Fibroblast of skin of left quadriceps (primary cell): ENCODE measurements around the gene PCDH17.

Experiments
- DNase-seq, 2 experiments: peaks; one replicate each; pipeline ENCODE4 v3.0.0-alpha.2; 2013; ENCODE audit warnings: low read depth in 2 of 2

PCDH17 gene

DNA sequence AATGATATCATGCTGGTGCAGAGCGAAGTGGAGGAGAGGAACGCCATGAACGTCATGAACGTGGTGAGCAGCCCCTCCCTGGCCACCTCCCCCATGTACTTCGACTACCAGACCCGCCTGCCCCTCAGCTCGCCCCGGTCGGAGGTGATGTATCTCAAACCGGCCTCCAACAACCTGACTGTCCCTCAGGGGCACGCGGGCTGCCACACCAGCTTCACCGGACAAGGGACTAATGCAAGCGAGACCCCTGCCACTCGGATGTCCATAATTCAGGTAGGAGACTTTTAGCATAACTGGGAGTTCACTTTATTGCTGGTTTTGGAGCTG, 3.3 kb downstream of the PCDH17 start:
- no peak for DNase-seq

GRCh38 chr13:57635541-57636085, 4.1 kb downstream of the PCDH17 start:
- no peak for DNase-seq

- DNase-seq, result no peak
Observed at GRCh38 chr13:57636816-57637215, 5.3 kb downstream of the PCDH17 start.

DNA sequence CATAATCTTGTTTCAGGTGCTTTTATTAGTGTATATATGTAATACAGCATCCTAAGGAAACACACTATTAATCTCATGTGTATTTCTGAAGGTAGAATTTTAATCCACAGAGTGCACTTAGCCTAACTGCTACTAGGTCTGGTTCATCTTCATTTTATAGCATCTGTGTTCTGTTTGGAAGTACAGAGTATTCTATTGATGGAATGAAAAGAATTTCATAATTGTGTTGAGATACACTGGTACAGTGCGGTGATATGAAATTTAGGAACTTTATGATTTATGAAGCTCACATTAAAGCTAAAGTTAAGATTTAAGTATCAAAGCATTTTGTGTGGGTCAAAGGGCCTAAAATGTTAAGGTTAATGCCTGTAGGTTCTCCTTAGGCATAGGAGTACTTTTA, 6.0 kb downstream of the PCDH17 start:
- DNase-seq, result no peak

DNA sequence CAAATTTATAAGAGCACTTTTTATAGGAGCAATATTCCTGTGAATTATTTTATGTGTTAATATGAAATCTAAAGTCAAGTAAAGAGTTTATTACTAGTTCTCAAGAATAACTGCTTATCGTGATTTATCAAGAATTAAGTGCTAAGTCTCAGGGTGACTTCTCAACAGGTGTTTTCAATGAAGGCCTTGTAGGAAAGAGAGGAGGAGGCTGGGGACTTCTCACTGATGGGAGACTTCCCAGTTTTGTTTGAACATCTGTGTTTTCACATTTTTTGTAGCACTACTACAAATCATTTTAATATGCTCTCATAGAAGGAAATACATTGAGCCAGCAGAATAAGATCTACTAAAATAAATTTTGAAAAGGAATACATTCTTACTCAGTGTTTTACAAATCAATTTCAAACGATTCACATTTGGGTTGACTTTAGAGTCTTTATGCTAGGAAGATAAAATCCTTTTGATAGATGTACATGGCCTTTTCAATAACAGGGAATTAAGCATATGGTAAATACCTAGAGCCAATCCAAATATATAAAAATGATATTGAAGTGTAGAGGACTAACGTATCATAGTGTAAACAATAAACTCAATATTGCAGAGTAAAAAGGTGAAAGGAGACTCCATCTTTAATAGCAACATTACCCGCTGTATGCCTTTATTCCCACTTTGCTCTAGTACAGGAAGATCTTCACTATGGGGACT, 6.8 kb downstream of the PCDH17 start:
- DNase-seq, result no peak

- no peak for DNase-seq
Observed at GRCh38 chr13:57640607-57641006, 9.1 kb downstream of the PCDH17 start.

- no peak for DNase-seq
Observed at GRCh38 chr13:57641051-57641450, 9.5 kb downstream of the PCDH17 start.

- DNase-seq, result no peak
Observed at GRCh38 chr13:57644106-57644505, 12.6 kb downstream of the PCDH17 start.

DNA sequence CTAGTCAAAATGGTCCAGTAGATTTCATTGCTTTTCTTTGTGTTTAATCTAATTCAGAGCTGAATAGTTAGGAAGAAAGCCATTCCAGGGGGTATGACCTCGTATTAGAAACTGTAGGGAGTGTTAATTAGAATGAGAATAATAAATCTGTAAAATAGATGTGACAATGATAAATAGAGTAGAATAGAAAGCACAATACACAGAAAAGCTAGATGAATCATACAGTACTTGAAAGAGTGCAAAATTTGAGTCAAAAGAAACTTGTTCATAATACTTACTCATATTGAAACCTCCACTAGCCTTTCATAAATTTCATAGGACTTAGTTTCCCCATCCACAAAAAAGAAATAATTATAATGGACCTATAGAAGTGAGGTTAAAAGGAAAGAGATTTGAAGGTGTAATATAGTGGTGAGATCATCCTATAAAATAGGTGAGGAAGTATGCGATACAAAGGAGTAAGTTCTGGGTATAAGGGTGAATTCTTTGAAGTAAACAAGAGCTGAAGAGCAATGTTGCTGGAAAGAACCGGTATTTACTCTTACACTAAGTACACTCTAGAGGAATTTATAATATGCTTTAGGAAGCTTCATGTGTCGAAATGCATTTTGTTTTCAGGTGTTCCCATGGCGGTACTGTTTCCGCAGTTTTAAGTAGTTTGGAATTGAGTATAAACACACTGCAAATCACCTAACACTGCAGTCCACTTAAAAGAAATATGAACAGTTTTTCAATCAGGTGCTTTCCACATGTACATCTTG, 21.9 kb downstream of the PCDH17 start:
- no peak for DNase-seq

DNA sequence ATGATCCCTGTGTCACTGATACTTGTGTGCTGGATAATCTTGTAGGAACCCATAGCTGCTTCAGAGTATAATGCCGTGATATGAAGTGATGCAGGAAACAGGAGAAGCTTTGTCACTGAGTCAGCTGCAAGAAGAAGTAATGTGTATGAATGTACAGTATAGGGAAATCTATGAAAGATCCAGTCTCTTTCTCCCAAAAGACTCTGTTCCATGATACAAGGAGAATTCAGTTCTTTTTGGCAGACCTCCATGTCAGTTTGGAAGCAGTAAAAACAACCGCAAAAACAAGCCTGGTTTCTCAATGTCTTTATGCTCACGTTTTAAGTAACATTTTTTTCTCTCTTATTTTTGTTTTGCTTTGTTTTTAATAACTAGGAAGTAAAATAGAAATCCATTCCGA, 33.9 kb downstream of the PCDH17 start:
- DNase-seq, result peak; percentile 9 to 13

DNA sequence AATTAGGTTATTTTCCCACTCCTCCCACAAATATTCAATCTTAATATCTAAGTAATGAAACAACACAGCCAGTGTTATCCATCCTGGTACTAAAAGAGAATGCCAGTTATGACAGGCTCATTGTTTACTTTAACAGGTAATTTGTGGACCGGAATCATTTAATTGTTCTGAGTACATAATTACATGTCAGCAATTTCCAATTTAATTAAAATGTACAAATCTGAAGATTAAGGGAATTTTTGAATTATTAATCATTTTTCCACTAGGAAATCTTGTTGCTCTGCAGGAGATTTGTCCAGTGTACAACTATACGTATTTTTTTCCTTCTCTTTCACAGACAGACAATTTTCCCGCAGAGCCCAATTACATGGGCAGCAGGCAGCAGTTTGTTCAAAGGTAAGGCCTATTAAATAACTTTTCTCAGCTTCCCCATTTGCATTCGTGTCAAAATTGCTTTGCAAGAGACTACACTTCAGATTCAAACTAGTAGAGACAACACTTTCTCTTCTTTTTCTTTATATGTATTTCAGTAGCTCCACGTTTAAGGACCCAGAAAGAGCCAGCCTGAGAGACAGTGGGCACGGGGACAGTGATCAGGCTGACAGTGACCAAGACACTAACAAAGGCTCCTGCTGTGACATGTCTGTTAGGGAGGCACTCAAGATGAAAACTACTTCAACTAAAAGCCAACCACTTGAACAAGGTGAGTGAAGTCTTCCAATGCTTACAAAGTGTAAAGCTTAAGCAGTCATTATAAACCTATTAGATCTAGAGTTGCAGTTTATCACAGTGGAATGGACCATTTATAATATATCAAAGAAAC, 34.8 kb downstream of the PCDH17 start:
- no peak for DNase-seq

GRCh38 chr13:57672168-57672567, 40.6 kb downstream of the PCDH17 start:
- DNase-seq, result no peak

GRCh38 chr13:57673197-57673596, 41.7 kb downstream of the PCDH17 start:
- DNase-seq, result no peak

DNA sequence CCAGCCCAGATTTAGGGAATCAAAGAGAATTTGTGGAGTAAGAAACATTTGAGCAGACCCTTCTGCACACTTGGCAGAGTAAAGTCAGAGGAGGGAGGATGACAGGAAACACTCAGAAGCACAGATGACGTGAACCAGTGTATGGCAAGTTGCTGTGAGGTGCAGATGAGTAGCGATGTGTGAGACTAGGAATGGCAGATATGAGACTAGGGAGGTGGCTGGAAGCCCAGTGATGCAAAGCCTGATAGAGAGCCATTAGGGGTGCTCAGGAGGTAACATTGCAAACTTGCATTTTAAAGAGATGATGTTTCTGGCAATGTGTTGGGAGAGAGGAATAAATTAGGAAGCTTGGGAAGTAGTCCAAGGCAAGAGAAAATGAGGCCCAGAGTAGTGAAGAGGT, 44.0 kb downstream of the PCDH17 start:
- DNase-seq, result no peak

DNA sequence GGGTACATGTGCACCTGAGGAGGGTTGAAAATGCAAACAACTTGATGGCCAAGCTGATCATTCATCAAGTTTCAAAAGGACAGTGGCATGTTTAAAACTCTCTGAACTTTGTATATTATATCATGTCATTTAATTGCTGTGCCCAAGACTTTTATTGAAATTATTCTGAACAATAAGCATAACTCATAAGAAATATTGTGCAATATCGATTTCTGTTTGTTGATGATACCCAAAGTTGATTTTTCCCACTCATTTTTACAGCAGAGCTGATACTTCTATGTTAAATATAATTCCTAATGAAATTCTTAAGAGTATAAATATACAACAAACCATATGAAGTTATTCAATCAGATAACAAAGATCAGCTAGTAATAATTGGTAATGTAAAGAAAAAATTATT, 49.1 kb downstream of the PCDH17 start:
- DNase-seq, result no peak

- DNase-seq, result no peak
Observed at GRCh38 chr13:57682128-57682716, 50.7 kb downstream of the PCDH17 start.

DNA sequence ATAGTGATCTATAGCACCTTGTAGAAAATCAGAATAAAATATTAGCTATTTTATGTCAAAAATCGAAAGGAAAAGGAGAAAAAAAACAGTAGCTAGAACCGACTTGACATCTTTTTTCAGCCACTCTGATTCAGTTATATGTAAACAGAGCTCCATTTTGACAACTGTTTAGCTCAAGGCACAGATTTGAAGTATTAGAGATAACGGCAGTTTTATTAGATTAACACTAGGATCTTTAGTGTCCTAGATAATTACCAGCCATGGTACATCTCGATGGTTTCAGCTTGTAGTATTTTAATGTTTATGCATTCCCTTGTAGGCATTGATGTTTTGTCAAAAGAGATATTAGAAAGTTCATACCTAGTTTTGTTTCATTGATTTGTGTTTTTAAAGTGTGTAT, 67.3 kb downstream of the PCDH17 start:
- DNase-seq, result no peak

DNA sequence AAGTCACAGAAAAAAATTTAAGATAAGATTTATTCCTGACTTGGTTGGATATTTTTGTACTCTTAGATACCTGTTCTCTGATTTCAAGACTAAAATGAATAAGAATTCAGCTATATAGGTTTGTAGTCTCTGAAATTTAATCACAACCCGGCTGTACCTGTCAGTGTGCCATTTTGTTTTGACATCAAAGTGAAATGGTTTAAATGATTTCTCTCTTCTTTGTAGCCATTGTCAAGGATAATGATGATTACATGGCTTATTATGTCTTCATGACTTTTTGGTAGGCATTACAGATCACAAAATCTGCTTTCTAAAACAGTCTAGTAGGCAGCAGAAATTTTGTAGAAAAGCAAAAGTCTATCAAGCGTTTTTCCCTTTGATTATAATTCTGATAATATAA, 72.5 kb downstream of the PCDH17 start:
- no peak for DNase-seq

- no peak for DNase-seq
Observed at GRCh38 chr13:57716295-57716694, 84.8 kb downstream of the PCDH17 start.

DNA sequence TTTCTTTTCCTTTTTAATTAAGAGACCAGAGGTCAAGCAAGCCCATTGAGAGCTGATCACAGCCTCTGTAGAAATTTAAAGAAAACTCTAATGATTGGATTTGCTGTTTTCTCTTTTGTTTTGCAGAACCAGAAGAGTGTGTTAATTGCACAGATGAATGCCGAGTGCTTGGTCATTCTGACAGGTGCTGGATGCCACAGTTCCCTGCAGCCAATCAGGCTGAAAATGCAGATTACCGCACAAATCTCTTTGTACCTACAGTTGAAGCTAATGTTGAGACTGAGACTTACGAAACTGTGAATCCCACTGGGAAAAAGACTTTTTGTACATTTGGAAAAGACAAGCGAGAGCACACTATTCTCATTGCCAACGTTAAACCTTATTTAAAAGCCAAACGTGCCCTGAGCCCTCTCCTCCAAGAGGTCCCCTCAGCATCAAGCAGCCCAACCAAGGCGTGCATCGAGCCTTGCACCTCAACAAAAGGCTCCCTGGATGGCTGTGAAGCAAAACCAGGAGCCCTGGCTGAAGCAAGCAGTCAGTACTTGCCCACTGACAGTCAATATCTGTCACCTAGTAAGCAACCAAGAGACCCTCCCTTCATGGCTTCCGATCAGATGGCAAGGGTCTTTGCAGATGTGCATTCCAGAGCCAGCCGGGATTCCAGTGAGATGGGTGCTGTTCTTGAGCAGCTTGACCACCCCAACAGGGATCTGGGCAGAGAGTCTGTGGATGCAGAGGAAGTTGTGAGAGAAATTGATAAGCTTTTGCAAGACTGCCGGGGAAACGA, 93.1 kb downstream of the PCDH17 start:
- no peak for DNase-seq

GRCh38 chr13:57725480-57725879, 93.9 kb downstream of the PCDH17 start:
- DNase-seq, result no peak
